GM12878 (cell line): Measurements from ENCODE around the gene S1PR1. TPM values are rescaled to one million over a fixed set of nuclear protein-coding genes. Genes with fewer than 3 reads are reported as not detected.

Source experiments
- ATAC-seq: fragments of 200-7000 bp; cut with Tn5 transposase; 3 replicates; pipeline ENCODE4 v1.9.1; 2020; ENCODE audit warnings: mild to moderate bottlenecking, moderate library complexity
- BruUV-seq: library from RNA; stranded (reverse); fragments of 400-500 nt; replicated peaks from 2 replicates; lab custom pipeline; 2021; lab: Mats Ljungman, UMichigan
- CTCF ChIA-PET: fragments of 300-600 bp; sonication (Branson Sonifier 250); formaldehyde crosslinking; extraction: SDS; loops from one replicate; lab custom pipeline; 2021; ENCODE audit warnings: inconsistent platforms; lab: Yijun Ruan, JAX
- POLR2A ChIA-PET: fragments of 350-600 bp; formaldehyde crosslinking; extraction: SDS; loops from one replicate; lab custom pipeline; 2021; ENCODE audit warnings: inconsistent platforms; lab: Charles Lee
- RAD21 ChIA-PET: fragments of 300-600 bp; sonication (Branson Sonifier 250); formaldehyde crosslinking; loops from one replicate; lab custom pipeline; 2023; ENCODE audit warnings: antibody characterized with exemption; ENCODE audit not compliant: unreplicated experiment; lab: Charles Lee
- SMC1A ChIA-PET: fragments of 300-600 bp; sonication (Branson Sonifier 250); formaldehyde crosslinking; loops from one replicate; lab custom pipeline; 2023; ENCODE audit not compliant: unreplicated experiment, uncharacterized antibody; lab: Charles Lee
- DNase-seq: peaks from one replicate; pipeline ENCODE4 v3.0.0-alpha.2; 2011; ENCODE audit warnings: low read depth, low spot score
- FAIRE-seq: peaks from 3 replicates; lab custom pipeline; 2011; peaks lifted over from hg19 to GRCh38; lab: Jason Lieb, UNC
- H2AFZ ChIP-seq: 2 replicates; pipeline ENCODE4 v1.6.0; 2011; ENCODE audit warnings: low read depth, low read length, control low read depth; ENCODE audit not compliant: control insufficient read depth
- H3K27ac ChIP-seq: 2 replicates; pipeline ENCODE4 v1.5.1; 2011; ENCODE audit warnings: control low read depth; ENCODE audit not compliant: control insufficient read depth, insufficient read depth
- H3K27me3 ChIP-seq, 2 experiments: replicated peaks in 1 of 2; 2 replicates each; pipeline versions ENCODE4 v1.6.0 to v1.6.1; 2011; ENCODE audit warnings: low read length in 1 of 2; ENCODE audit not compliant: control insufficient read depth in 2 of 2, insufficient read depth in 2 of 2
- H3K36me3 ChIP-seq, 2 experiments: 2 replicates each; pipeline ENCODE4 v1.5.1; 2011; ENCODE audit warnings: low read length in 1 of 2; ENCODE audit not compliant: control insufficient read depth in 2 of 2, insufficient read depth in 2 of 2
- H3K4me1 ChIP-seq: 2 replicates; pipeline ENCODE4 v1.6.1; 2011; ENCODE audit warnings: mild to moderate bottlenecking, low read length, moderate library complexity, mixed read lengths; ENCODE audit not compliant: control insufficient read depth, insufficient read depth
- H3K4me2 ChIP-seq: 2 replicates; pipeline ENCODE4 v1.6.0; 2011; ENCODE audit warnings: control low read depth; ENCODE audit not compliant: control insufficient read depth, insufficient read depth
- H3K4me3 ChIP-seq: fragments of 200-600 bp; sonication (generic); 2 replicates; pipeline ENCODE4 v1.5.1; 2016
- H3K79me2 ChIP-seq: 2 replicates; pipeline ENCODE4 v1.6.0; 2011; ENCODE audit warnings: low read length; ENCODE audit not compliant: control insufficient read depth, insufficient read depth
- H3K9ac ChIP-seq: 2 replicates; pipeline ENCODE4 v1.8.0; 2011; ENCODE audit warnings: low read length, control low read depth, mixed read lengths; ENCODE audit not compliant: control insufficient read depth, insufficient read depth
- H3K9me3 ChIP-seq: replicated peaks from 3 replicates; pipeline ENCODE4 v1.5.1; 2011; ENCODE audit warnings: mild to moderate bottlenecking, low read length; ENCODE audit not compliant: control insufficient read depth, insufficient read depth
- H4K20me1 ChIP-seq: 2 replicates; pipeline ENCODE4 v1.6.0; 2011; ENCODE audit not compliant: control insufficient read depth, insufficient read depth
- BACH1 ChIP-seq: fragments of 450-650 bp; IDR thresholded peaks from 2 replicates; pipeline ENCODE4 v1.6.1; 2017; ENCODE audit warnings: mild to moderate bottlenecking, borderline replicate concordance
- BRCA1 ChIP-seq: IDR thresholded peaks from 2 replicates; pipeline ENCODE4 v1.6.1; 2011; ENCODE audit warnings: low read depth, low read length, improper control_type of control experiment
- CHD1 ChIP-seq: IDR thresholded peaks from 2 replicates; pipeline ENCODE4 v1.6.1; 2012; ENCODE audit warnings: low read depth, low read length, improper control_type of control experiment
- CREM ChIP-seq: IDR thresholded peaks from 2 replicates; pipeline ENCODE4 v1.6.1; 2014; ENCODE audit warnings: antibody characterized with exemption, low read depth
- EGR1 ChIP-seq, 2 experiments: IDR thresholded peaks; 1 replicate in 1 of 2; 2 replicates in 1 of 2; pipeline ENCODE4 v1.6.1; 2011 to 2012; ENCODE audit warnings: low read depth in 2 of 2, low read length in 2 of 2, borderline replicate concordance in 1 of 2, mild to moderate bottlenecking in 1 of 2, moderate library complexity in 1 of 2
- EP300 ChIP-seq, 2 experiments: fragments of 150-350 bp in 1 of 2; IDR thresholded peaks; 2 replicates each; pipeline ENCODE4 v1.6.1; 2011 to 2012; ENCODE audit warnings: low read depth in 2 of 2, low read length in 2 of 2, borderline replicate concordance in 1 of 2, improper control_type of control experiment in 1 of 2, inconsistent platforms in 1 of 2; ENCODE audit not compliant: control insufficient read depth in 1 of 2
- HCFC1 ChIP-seq: fragments of 150-350 bp; IDR thresholded peaks from 2 replicates; pipeline ENCODE4 v1.6.1; 2014; ENCODE audit warnings: low read length
- HDAC6 ChIP-seq: fragments of 200-600 bp; sonication (generic); IDR thresholded peaks from one replicate; pipeline ENCODE4 v1.8.0; 2017; ENCODE audit warnings: antibody characterized with exemption; ENCODE audit not compliant: unreplicated experiment
- MEF2B ChIP-seq: fragments of 450-650 bp; IDR thresholded peaks from 2 replicates; pipeline ENCODE4 v1.6.1; 2018; ENCODE audit warnings: mild to moderate bottlenecking, moderate library complexity; ENCODE audit not compliant: partially characterized antibody, poor library complexity, severe bottlenecking
- MTA3 ChIP-seq: IDR thresholded peaks from 2 replicates; pipeline ENCODE4 v1.6.1; 2012; ENCODE audit warnings: low read length, inconsistent platforms, borderline replicate concordance
- NFYB ChIP-seq: IDR thresholded peaks from 2 replicates; pipeline ENCODE4 v1.6.1; 2011; ENCODE audit warnings: low read depth, mild to moderate bottlenecking, low read length, improper control_type of control experiment, moderate library complexity; ENCODE audit not compliant: insufficient read depth
- NR2F1 ChIP-seq: fragments of 450-650 bp; conservative IDR thresholded peaks from 2 replicates; pipeline ENCODE4 v1.6.1; 2017; ENCODE audit warnings: mild to moderate bottlenecking
- PAX8 ChIP-seq: fragments of 450-650 bp; IDR thresholded peaks from 2 replicates; pipeline ENCODE4 v1.6.1; 2017; ENCODE audit warnings: mild to moderate bottlenecking, moderate library complexity
- RUNX3 ChIP-seq: IDR thresholded peaks from 2 replicates; pipeline ENCODE4 v1.6.1; 2012; ENCODE audit warnings: low read length, inconsistent platforms
- ZSCAN29 ChIP-seq: fragments of 450-650 bp; IDR thresholded peaks from 2 replicates; pipeline ENCODE4 v1.6.1; 2017; ENCODE audit warnings: mild to moderate bottlenecking, moderate library complexity
- WGBS: methylation state at CpG from one replicate; pipeline ENCODE4 v1.1.6; 2016; ENCODE audit warnings: low lambda C conversion rate; ENCODE audit not compliant: insufficient replicate concordance, insufficient coverage; ENCODE audit errors: missing lambda C conversion rate; 5-methylcytosine and 5-hydroxymethylcytosine counted together
- in situ Hi-C: fragments of 300-500 bp; cut with MboI; formaldehyde crosslinking; loops from 9 replicates; pipeline ENCODE4 v1.14.3; 2018; ENCODE audit warnings: mixed read lengths
- intact Hi-C: fragments of 100-400 bp; cut with micrococcal nuclease; formaldehyde crosslinking; loops from one replicate; pipeline ENCODE4 v1.14.2; 2022; ENCODE audit not compliant: unreplicated experiment
- polyA plus RNA-seq, 11 experiments: library from polyadenylated mRNA; depleted of rRNA in 4 of 11; unstranded in 6 of 11; stranded (reverse) in 5 of 11; fragments of >200 nt; fragmentation: Nextera tagmentation in 4 of 11; fragmentation: Illumina TruSeq in 1 of 11; extraction: Ambion mirVana in 4 of 11; extraction: Trizol in 1 of 11; gene quantifications; 1 replicate in 1 of 11; 2 replicates in 10 of 11; pipeline versions ENCODE4 v1.2.1 to v1.2.3, GENCODE V29; 2011 to 2016; ENCODE audit warnings: inconsistent platforms in 2 of 11, missing spikeins in 2 of 11, low read depth in 1 of 11
- total RNA-seq, 4 experiments: library from RNA; depleted of rRNA in 3 of 4; stranded (reverse); fragments of >200 nt in 3 of 4; fragmentation: Illumina TruSeq in 1 of 4; extraction: Trizol in 1 of 4; gene quantifications; 2 replicates each; pipeline versions ENCODE4 v1.2.1 to v1.2.3, GENCODE V29; 2013 to 2021
- TF ChIP-seq, protein P1 (sequence below): fragments of 450-650 bp; IDR thresholded peaks from 2 replicates; pipeline ENCODE4 v1.6.1; 2016; ENCODE audit warnings: mild to moderate bottlenecking
- TF ChIP-seq, protein P2 (sequence below): fragments of 450-650 bp; IDR thresholded peaks from 2 replicates; pipeline ENCODE4 v1.6.1; 2016; ENCODE audit warnings: mild to moderate bottlenecking
- TF ChIP-seq, protein P3 (sequence below): fragments of 450-650 bp; IDR thresholded peaks from 2 replicates; pipeline ENCODE4 v1.6.1; 2017; ENCODE audit warnings: mild to moderate bottlenecking, moderate library complexity

S1PR1 gene
- total and polyA plus RNA-seq, 10 of the 15 experiments (the other 5 are each of a cell fraction or from before 2014, with no cell fraction given), result 3.8 to 59.4 (median 30.7) TPM

DNA sequence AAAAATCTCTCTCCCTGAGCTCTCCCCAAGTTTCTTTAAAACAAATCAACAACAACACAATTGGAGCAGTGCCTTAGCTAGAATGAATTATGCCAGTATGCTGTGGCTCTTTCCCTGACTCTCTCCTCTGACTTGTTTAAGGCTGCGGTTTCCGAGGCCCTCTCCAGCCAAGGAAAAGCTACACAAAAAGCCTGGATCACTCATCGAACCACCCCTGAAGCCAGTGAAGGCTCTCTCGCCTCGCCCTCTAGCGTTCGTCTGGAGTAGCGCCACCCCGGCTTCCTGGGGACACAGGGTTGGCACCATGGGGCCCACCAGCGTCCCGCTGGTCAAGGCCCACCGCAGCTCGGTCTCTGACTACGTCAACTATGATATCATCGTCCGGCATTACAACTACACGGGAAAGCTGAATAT is 1.9 kb downstream of the S1PR1 start:
- in situ Hi-C loops (no loop called here), intact Hi-C loops (loop anchor here (1.0 to 5.0 kb wide), 8 partner anchors 59 to 317 kb away; partner anchors contain the start of gene DPH5)
- RAD21 ChIA-PET, result interaction anchor here (0.6 to 5.1 kb wide), 27 partner anchors 8 to 321 kb away, joined by 3 to 46 read pairs (median 5); no protein-coding TSS in a partner anchor
- no peaks in the 10 kb centered on the region for H3K9me3 ChIP-seq
- FAIRE-seq (peak; percentile 75), DNase-seq (no peak), ATAC-seq (peak; percentile 70)
- H3K9ac ChIP-seq, result peak overlapping the region; percentile 65
- peaks cover 5% of the 10 kb centered on the region; the same call in 1 of the 2 replicates for H4K20me1 ChIP-seq
- SMC1A ChIA-PET, result interaction anchor here (0.6 to 4.7 kb wide), 37 partner anchors 9 to 317 kb away, joined by 3 to 49 read pairs (median 4); no protein-coding TSS in a partner anchor
- no peak overlapping the region for H2AFZ ChIP-seq
- CTCF ChIA-PET, result interaction anchor here (0.6 to 5.7 kb wide), 85 partner anchors 9 to 338 kb away, joined by 3 to 86 read pairs (median 4); partner anchors contain the start of gene DPH5
- no peaks in the 10 kb centered on the region for H3K27me3 ChIP-seq
- peak overlapping the region; percentile 43 for H3K27ac ChIP-seq
- peaks cover 6 to 22% of the 10 kb centered on the region in 2 experiments for H3K36me3 ChIP-seq
- under 1% methylated on average over 17 of the region's 17 CpGs for WGBS
- BruUV-seq, result no TSS peak
- peak overlapping the region; percentile 81 for H3K4me3 ChIP-seq
- POLR2A ChIA-PET, result interaction anchor here (0.7 to 1.4 kb wide), 5 partner anchors 8 to 719 kb away, joined by 3 to 4 read pairs (median 3); no protein-coding TSS in a partner anchor
- H3K4me1 ChIP-seq, result peaks cover 32% of the 10 kb centered on the region
- peak overlapping the region; percentile 80 for H3K4me2 ChIP-seq
- peaks cover 60% of the 10 kb centered on the region for H3K79me2 ChIP-seq
- TF ChIP-seq, protein P1, sequence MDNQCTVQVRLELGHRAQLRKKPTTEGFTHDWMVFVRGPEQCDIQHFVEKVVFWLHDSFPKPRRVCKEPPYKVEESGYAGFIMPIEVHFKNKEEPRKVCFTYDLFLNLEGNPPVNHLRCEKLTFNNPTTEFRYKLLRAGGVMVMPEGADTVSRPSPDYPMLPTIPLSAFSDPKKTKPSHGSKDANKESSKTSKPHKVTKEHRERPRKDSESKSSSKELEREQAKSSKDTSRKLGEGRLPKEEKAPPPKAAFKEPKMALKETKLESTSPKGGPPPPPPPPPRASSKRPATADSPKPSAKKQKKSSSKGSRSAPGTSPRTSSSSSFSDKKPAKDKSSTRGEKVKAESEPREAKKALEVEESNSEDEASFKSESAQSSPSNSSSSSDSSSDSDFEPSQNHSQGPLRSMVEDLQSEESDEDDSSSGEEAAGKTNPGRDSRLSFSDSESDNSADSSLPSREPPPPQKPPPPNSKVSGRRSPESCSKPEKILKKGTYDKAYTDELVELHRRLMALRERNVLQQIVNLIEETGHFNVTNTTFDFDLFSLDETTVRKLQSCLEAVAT, result 0 out of 2 replicates have a peak, but pooled peaks have one; percentile 2
- TF ChIP-seq BACH1 (peak; percentile 15; the same call in 1 of the 2 replicates), CREM (peak; percentile 44; the same call in 1 of the 2 replicates), NR2F1 (no peak), NFYB (no peak), MEF2B (no peak), ZSCAN29 (no peak), HCFC1 (no peak), PAX8 (no peak), MTA3 (no peak), HDAC6 (no peak), EP300 (IDR thresholded peaks at IDR 0.05; ENCODE audit: borderline replicate concordance in 1 of 2, control insufficient read depth in 1 of 2, low read depth in 2 of 2, low read length in 2 of 2) (no peak), RUNX3 (peak; percentile 58), CHD1 (no peak), EGR1 (IDR thresholded peaks at IDR 0.05; ENCODE audit: borderline replicate concordance in 1 of 2, low read depth in 2 of 2, low read length in 2 of 2) (no peak), BRCA1 (no peak)
- TF ChIP-seq, protein P2, sequence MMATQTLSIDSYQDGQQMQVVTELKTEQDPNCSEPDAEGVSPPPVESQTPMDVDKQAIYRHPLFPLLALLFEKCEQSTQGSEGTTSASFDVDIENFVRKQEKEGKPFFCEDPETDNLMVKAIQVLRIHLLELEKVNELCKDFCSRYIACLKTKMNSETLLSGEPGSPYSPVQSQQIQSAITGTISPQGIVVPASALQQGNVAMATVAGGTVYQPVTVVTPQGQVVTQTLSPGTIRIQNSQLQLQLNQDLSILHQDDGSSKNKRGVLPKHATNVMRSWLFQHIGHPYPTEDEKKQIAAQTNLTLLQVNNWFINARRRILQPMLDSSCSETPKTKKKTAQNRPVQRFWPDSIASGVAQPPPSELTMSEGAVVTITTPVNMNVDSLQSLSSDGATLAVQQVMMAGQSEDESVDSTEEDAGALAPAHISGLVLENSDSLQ, result no peak
- TF ChIP-seq, protein P3, sequence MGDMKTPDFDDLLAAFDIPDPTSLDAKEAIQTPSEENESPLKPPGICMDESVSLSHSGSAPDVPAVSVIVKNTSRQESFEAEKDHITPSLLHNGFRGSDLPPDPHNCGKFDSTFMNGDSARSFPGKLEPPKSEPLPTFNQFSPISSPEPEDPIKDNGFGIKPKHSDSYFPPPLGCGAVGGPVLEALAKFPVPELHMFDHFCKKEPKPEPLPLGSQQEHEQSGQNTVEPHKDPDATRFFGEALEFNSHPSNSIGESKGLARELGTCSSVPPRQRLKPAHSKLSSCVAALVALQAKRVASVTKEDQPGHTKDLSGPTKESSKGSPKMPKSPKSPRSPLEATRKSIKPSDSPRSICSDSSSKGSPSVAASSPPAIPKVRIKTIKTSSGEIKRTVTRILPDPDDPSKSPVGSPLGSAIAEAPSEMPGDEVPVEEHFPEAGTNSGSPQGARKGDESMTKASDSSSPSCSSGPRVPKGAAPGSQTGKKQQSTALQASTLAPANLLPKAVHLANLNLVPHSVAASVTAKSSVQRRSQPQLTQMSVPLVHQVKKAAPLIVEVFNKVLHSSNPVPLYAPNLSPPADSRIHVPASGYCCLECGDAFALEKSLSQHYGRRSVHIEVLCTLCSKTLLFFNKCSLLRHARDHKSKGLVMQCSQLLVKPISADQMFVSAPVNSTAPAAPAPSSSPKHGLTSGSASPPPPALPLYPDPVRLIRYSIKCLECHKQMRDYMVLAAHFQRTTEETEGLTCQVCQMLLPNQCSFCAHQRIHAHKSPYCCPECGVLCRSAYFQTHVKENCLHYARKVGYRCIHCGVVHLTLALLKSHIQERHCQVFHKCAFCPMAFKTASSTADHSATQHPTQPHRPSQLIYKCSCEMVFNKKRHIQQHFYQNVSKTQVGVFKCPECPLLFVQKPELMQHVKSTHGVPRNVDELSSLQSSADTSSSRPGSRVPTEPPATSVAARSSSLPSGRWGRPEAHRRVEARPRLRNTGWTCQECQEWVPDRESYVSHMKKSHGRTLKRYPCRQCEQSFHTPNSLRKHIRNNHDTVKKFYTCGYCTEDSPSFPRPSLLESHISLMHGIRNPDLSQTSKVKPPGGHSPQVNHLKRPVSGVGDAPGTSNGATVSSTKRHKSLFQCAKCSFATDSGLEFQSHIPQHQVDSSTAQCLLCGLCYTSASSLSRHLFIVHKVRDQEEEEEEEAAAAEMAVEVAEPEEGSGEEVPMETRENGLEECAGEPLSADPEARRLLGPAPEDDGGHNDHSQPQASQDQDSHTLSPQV, result peak; percentile 54; the same call in 1 of the 2 replicates
